AG09319 (cell line): ENCODE measurements around the gene CCDC106.

ENCODE experiments used
- DNase-seq: peaks from one replicate; pipeline ENCODE4 v3.0.0-alpha.2; 2010; ENCODE audit warnings: low read depth; ENCODE audit errors: extremely low read depth
- TF ChIP-seq, protein P1 (sequence below): IDR thresholded peaks from 2 replicates; pipeline ENCODE4 v1.5.1; 2011; ENCODE audit warnings: low read depth, mild to moderate bottlenecking, inconsistent platforms, low read length, moderate library complexity

CCDC106 gene

DNA sequence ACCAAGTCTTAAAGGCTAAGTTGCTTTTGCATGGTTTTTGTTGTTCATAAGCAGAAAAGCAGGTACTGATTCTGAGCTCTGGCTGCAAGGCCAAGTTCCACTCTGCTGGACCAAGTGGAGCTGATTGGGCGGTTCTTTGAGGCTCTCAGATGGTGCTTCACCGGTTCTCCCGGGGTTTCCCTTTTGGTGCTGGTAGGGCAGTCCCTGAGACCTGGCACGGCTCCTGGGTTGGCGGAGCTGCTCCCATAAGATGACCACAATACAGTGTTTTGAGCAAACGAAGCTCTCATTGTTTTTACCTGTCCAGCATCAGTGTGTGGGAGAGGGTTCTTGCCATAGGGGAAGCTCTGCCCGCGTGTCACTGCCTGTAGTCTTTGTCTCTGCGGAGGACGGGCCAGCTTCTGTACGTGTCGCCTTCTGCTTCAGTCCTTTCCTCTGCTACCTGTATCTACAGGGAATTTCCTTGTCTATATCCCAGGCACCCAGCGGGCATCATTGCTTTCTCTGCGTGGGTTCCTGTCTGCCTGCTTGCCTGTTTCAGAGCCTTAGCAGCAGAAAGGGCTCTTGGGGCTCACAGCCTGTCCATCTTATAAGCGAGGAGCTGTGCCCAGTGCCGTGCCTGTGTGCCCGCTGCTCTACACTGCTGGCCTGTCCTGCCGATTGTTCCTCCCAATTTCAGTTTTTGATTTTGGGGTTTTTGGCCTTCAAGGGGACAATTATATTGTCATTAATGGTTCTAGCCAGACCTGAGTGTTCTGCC lies 9.2 kb downstream of the CCDC106 start:
- TF ChIP-seq, protein P1, sequence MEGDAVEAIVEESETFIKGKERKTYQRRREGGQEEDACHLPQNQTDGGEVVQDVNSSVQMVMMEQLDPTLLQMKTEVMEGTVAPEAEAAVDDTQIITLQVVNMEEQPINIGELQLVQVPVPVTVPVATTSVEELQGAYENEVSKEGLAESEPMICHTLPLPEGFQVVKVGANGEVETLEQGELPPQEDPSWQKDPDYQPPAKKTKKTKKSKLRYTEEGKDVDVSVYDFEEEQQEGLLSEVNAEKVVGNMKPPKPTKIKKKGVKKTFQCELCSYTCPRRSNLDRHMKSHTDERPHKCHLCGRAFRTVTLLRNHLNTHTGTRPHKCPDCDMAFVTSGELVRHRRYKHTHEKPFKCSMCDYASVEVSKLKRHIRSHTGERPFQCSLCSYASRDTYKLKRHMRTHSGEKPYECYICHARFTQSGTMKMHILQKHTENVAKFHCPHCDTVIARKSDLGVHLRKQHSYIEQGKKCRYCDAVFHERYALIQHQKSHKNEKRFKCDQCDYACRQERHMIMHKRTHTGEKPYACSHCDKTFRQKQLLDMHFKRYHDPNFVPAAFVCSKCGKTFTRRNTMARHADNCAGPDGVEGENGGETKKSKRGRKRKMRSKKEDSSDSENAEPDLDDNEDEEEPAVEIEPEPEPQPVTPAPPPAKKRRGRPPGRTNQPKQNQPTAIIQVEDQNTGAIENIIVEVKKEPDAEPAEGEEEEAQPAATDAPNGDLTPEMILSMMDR: no peak
- no peak for DNase-seq

- TF ChIP-seq, protein P1: no peak
- DNase-seq: no peak
Measured at GRCh38 chr19:55658846-55659459, 10.9 kb downstream of the CCDC106 start.

DNA sequence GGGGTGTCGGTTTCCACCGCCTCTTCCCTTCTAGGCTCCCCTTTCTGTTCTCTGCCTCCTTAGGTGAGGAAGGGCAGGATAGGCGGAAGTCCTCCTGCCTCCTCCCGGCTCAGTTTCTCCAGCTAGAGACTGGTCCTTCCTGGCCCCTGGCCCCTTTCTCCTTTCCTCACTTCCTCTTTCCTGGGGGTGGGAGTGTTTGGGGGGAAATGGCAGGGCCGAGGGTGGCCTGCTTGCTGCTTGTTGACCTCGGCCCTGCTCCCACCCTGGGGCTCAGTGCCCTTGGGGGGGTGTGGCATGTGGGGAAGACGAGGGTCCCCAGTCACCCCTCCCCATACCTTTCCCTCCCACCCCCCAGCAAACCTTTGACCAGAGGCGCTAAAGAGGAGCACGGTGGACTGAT lies 11.8 kb downstream of the CCDC106 start:
- TF ChIP-seq, protein P1: no peak

GRCh38 chr19:55660404-55660803 lies 12.4 kb downstream of the CCDC106 start:
- DNase-seq: no peak
- TF ChIP-seq, protein P1: no peak

More for the DNA sequence above, 11.8 kb downstream of the CCDC106 start:
- DNase-seq: no peak

DNA sequence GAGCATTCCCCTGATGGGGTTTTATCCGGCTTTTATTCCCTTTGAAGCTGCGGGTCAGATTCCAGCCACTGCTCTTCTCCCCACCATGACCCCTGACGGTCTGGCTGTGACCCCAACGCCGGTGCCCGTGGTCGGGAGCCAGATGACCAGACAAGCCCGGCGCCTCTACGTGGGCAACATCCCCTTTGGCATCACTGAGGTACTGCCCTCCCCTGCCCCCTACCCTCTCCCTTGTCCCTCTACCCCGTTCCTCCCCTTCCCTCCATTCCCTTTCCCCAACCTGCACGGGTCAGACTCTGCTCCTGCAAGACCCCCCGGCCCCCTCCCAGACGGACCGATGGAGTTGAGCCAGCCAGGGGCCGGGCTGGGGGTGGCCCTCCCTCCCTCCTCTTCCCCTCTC lies 13.0 kb downstream of the CCDC106 start:
- TF ChIP-seq, protein P1: no peak
- DNase-seq: no peak

- no peak for DNase-seq
- TF ChIP-seq, protein P1: no peak
Measured at GRCh38 chr19:55661826-55662225, 13.8 kb downstream of the CCDC106 start.

DNA sequence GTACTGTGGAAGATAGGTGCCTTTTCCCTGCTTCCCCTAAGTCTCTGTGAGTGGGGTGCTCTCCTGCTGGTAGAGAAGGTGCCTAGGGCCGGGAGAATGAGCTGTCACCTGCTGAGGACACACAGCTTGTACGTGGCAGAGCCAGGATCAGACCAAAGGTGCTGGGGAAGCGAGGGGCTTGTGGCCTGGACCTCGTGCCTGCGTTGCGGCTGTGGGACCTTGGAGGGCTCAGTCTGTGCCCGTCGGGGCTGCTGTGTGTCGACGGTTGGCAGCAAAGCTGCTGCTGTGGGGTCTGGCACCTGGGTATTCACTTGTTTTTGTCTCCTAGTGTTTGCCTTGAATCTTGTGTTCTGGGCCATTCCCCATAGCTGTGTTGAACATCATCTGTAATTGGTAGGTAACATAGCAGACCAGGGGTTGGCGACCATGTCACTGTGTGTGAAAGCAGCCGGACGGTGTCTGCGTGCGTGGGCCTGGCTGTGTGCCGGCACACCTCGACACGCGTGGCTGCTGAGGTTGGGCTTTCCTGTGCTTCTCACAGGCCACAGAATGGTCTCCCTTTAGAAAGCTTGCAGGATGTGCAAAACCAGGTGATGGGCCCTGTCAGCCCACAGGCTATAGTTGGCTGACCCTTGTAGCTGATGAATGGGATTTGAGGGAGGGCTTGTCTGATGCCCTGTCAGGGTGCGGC lies 16.0 kb downstream of the CCDC106 start:
- no peak for DNase-seq

More for the DNA sequence above, 16.0 kb downstream of the CCDC106 start:
- TF ChIP-seq, protein P1: no peak
